Esophagus squamous epithelium (tissue), 4 donors: ENCODE data around the gene TAF10.

Experiments used
- POLR2A ChIP-seq, 4 donors: fragments of 450-650 bp; IDR thresholded peaks; one replicate each; pipeline ENCODE4 v1.6.1; 2017; ENCODE audit warnings: antibody characterized with exemption in 4 of 4, mild to moderate bottlenecking in 4 of 4, moderate library complexity in 3 of 4
- TF ChIP-seq, protein P1 (sequence below), 6 experiments: fragments of 450-650 bp in 4 of 6; fragments of 200-600 bp in 2 of 6; sonication (generic) in 2 of 6; IDR thresholded peaks; one replicate each; pipeline ENCODE4 v1.5.1; 2016 to 2019; ENCODE audit warnings: antibody characterized with exemption in 6 of 6, mild to moderate bottlenecking in 4 of 6, moderate library complexity in 4 of 6

DNA sequence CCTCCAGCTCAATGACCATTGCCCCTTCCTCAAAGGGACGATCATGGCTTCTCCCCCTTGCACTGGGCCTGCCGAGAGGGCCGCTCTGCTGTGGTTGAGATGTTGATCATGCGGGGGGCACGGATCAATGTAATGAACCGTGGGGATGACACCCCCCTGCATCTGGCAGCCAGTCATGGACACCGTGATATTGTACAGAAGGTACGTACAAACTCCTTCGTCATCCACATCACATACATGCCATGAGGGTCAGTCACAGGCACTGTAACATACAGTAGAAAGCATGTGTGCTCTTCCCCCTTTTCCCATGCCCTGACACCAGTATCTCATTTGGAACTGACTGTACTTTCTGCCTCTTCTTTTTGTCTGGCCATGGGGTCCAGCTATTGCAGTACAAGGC lies 4.0 kb downstream of the TAF10 start:
- TF ChIP-seq, protein P1, sequence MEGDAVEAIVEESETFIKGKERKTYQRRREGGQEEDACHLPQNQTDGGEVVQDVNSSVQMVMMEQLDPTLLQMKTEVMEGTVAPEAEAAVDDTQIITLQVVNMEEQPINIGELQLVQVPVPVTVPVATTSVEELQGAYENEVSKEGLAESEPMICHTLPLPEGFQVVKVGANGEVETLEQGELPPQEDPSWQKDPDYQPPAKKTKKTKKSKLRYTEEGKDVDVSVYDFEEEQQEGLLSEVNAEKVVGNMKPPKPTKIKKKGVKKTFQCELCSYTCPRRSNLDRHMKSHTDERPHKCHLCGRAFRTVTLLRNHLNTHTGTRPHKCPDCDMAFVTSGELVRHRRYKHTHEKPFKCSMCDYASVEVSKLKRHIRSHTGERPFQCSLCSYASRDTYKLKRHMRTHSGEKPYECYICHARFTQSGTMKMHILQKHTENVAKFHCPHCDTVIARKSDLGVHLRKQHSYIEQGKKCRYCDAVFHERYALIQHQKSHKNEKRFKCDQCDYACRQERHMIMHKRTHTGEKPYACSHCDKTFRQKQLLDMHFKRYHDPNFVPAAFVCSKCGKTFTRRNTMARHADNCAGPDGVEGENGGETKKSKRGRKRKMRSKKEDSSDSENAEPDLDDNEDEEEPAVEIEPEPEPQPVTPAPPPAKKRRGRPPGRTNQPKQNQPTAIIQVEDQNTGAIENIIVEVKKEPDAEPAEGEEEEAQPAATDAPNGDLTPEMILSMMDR (IDR thresholded peaks at IDR 0.05), result no peak
- TF ChIP-seq POLR2A (IDR thresholded peaks at IDR 0.05), result no peak
